PC-9 (cell line): ENCODE data around the gene SLC10A6. TPM values are rescaled to one million over a fixed set of nuclear protein-coding genes. Genes with fewer than 3 reads are reported as not detected.
"Not testable (repeated sequence)": the region's sequence is repeated elsewhere in the genome, so short reads cannot be mapped to it uniquely, and the experiment has no call there.

Source experiments
- BruUV-seq: library from RNA; stranded (reverse); fragments of 400-500 nt; replicated peaks from 2 replicates; lab custom pipeline; 2021; lab: Mats Ljungman, UMichigan
- CTCF ChIA-PET: fragments of 300-600 bp; sonication (Branson Sonifier 250); formaldehyde crosslinking; loops from one replicate; lab custom pipeline; 2022; ENCODE audit warnings: antibody characterized with exemption; lab: Charles Lee
- POLR2A ChIA-PET: fragments of 300-600 bp; sonication (Branson Sonifier 250); formaldehyde crosslinking; loops from one replicate; lab custom pipeline; 2022; ENCODE audit warnings: antibody characterized with exemption; ENCODE audit not compliant: unreplicated experiment; lab: Charles Lee
- DNase-seq, 2 experiments: peaks; one replicate each; pipeline versions ENCODE4 v3.0.0 to v3.0.0-alpha.2; 2015 to 2022; ENCODE audit warnings: mixed read lengths in 1 of 2
- H2AFZ ChIP-seq: fragments of 200-600 bp; sonication (generic); 2 replicates; pipeline ENCODE4 v1.8.1; 2017; ENCODE audit warnings: antibody characterized with exemption
- H3F3A ChIP-seq: fragments of 200-600 bp; sonication (generic); 2 replicates; pipeline ENCODE4 v1.8.1; 2017; ENCODE audit warnings: antibody characterized with exemption, mild to moderate bottlenecking, low read depth; ENCODE audit not compliant: insufficient read depth
- H3K27ac ChIP-seq: fragments of 200-600 bp; sonication (generic); 2 replicates; pipeline ENCODE4 v1.6.1; 2016; ENCODE audit warnings: mixed run types
- H3K27me3 ChIP-seq: fragments of 200-600 bp; sonication (generic); 2 replicates; pipeline ENCODE4 v1.6.1; 2016; ENCODE audit warnings: low read depth, mixed run types; ENCODE audit not compliant: insufficient read depth
- H3K36me3 ChIP-seq: fragments of 200-600 bp; sonication (generic); 2 replicates; pipeline ENCODE4 v1.6.1; 2016; ENCODE audit warnings: low read depth, mixed run types
- H3K4me1 ChIP-seq: fragments of 200-600 bp; sonication (generic); replicated peaks from 2 replicates; pipeline ENCODE4 v1.6.1; 2016; ENCODE audit warnings: mixed run types; ENCODE audit not compliant: insufficient read depth
- H3K4me2 ChIP-seq: fragments of 200-600 bp; sonication (generic); 2 replicates; pipeline ENCODE4 v1.6.1; 2017; ENCODE audit warnings: mixed run types
- H3K4me3 ChIP-seq: fragments of 200-600 bp; sonication (generic); 2 replicates; pipeline ENCODE4 v1.6.1; 2016; ENCODE audit warnings: mixed run types
- H3K79me2 ChIP-seq: fragments of 200-600 bp; sonication (generic); 2 replicates; pipeline ENCODE4 v1.6.1; 2017; ENCODE audit warnings: low read depth, mixed run types
- H3K9me2 ChIP-seq: fragments of 200-600 bp; sonication (generic); 2 replicates; pipeline ENCODE4 v1.8.1; 2017; ENCODE audit warnings: mild to moderate bottlenecking; ENCODE audit not compliant: insufficient read depth
- H3K9me3 ChIP-seq: fragments of 200-600 bp; sonication (generic); 2 replicates; pipeline ENCODE4 v1.8.1; 2016; ENCODE audit warnings: low read depth; ENCODE audit not compliant: insufficient read depth
- H4K20me1 ChIP-seq: fragments of 200-600 bp; sonication (generic); 2 replicates; pipeline ENCODE4 v1.8.1; 2017; ENCODE audit not compliant: insufficient read depth
- CTCF ChIP-seq: fragments of 200-600 bp; sonication (generic); conservative IDR thresholded peaks from 2 replicates; pipeline ENCODE4 v1.6.1; 2017; ENCODE audit warnings: mixed run types, antibody characterized with exemption, mild to moderate bottlenecking, moderate library complexity
- EZH2 ChIP-seq: fragments of 200-600 bp; sonication (generic); IDR thresholded peaks from 2 replicates; pipeline ENCODE4 v1.8.0; 2017; ENCODE audit warnings: antibody characterized with exemption, low read depth
- intact Hi-C: fragments of 100-400 bp; cut with micrococcal nuclease; formaldehyde crosslinking; loops from one replicate; pipeline ENCODE4 v1.10.0; 2022; ENCODE audit not compliant: unreplicated experiment
- total RNA-seq: library from RNA; stranded (reverse); gene quantifications from 2 replicates; pipeline ENCODE4 v1.2.3, GENCODE V29; 2021

SLC10A6 gene
- total RNA-seq, 1 experiment from 2014 or later = not detected

GRCh38 chr4:86879641-86880040, 30.5 kb upstream of the SLC10A6 start:
- TF ChIP-seq CTCF (no peak), EZH2 (no peak)
- H3K4me1 ChIP-seq = no peaks in the 10 kb centered on the region
- POLR2A ChIA-PET = no interaction called here
- H4K20me1 ChIP-seq = no peaks in the 10 kb centered on the region
- H3F3A ChIP-seq = no peaks in the 10 kb centered on the region
- no peak overlapping the region for H3K4me2 ChIP-seq
- no peaks in the 10 kb centered on the region for H3K36me3 ChIP-seq
- H3K4me3 ChIP-seq = no peak overlapping the region
- CTCF ChIA-PET = no interaction called here
- 0 out of 2 replicates have a peak, but pooled peaks cover 5% of the 10 kb centered on the region for H3K9me3 ChIP-seq
- no peak for DNase-seq
- no TSS peak for BruUV-seq
- H3K27ac ChIP-seq = no peak overlapping the region
- intact Hi-C loops = no loop called here
- no peaks in the 10 kb centered on the region for H3K9me2 ChIP-seq
- H3K79me2 ChIP-seq = no peaks in the 10 kb centered on the region
- no peak overlapping the region for H2AFZ ChIP-seq
- no peaks in the 10 kb centered on the region for H3K27me3 ChIP-seq

- no peaks in the 10 kb centered on the region for H3K4me1 ChIP-seq
- no peaks in the 10 kb centered on the region for H3K36me3 ChIP-seq
- no peak for DNase-seq
- H3K27me3 ChIP-seq = no peaks in the 10 kb centered on the region
- 0 out of 2 replicates have a peak, but pooled peaks cover 5% of the 10 kb centered on the region for H3K9me3 ChIP-seq
- ChIA-PET POLR2A (no interaction called here), CTCF (no interaction called here)
- no TSS peak for BruUV-seq
- no peaks in the 10 kb centered on the region for H3K9me2 ChIP-seq
- no peak overlapping the region for H2AFZ ChIP-seq
- no peak overlapping the region for H3K4me2 ChIP-seq
- H3K79me2 ChIP-seq = no peaks in the 10 kb centered on the region
- TF ChIP-seq CTCF (no peak), EZH2 (no peak)
- no peak overlapping the region for H3K4me3 ChIP-seq
- intact Hi-C loops = no loop called here
- H3K27ac ChIP-seq = no peak overlapping the region
- no peaks in the 10 kb centered on the region for H4K20me1 ChIP-seq
- H3F3A ChIP-seq = no peaks in the 10 kb centered on the region
Observed at GRCh38 chr4:86878640-86879039, 29.5 kb upstream of the SLC10A6 start.

- no peaks in the 10 kb centered on the region for H4K20me1 ChIP-seq
- no peaks in the 10 kb centered on the region for H3F3A ChIP-seq
- intact Hi-C loops = no loop called here
- H3K4me1 ChIP-seq = no peaks in the 10 kb centered on the region
- H3K4me3 ChIP-seq = no peak overlapping the region
- H3K27ac ChIP-seq = no peak overlapping the region
- H3K79me2 ChIP-seq = no peaks in the 10 kb centered on the region
- no peaks in the 10 kb centered on the region for H3K9me2 ChIP-seq
- H3K9me3 ChIP-seq = 0 out of 2 replicates have a peak, but pooled peaks cover 5% of the 10 kb centered on the region
- H2AFZ ChIP-seq = no peak overlapping the region
- no peak for DNase-seq
- POLR2A ChIA-PET = no interaction called here
- BruUV-seq = no TSS peak
- no peaks in the 10 kb centered on the region for H3K36me3 ChIP-seq
- CTCF ChIA-PET = no interaction called here
- TF ChIP-seq CTCF (no peak), EZH2 (no peak)
- no peaks in the 10 kb centered on the region for H3K27me3 ChIP-seq
- no peak overlapping the region for H3K4me2 ChIP-seq
Observed at GRCh38 chr4:86876894-86877685, 27.9 kb upstream of the SLC10A6 start.

- intact Hi-C loops, POLR2A ChIA-PET, BruUV-seq: not testable (repeated sequence)
Observed at GRCh38 chr4:86875436-86875835, 26.3 kb upstream of the SLC10A6 start.

More at GRCh38 chr4:86875436-86875835, 26.3 kb upstream of the SLC10A6 start:
- H3K9me2 ChIP-seq, H3F3A ChIP-seq, H3K27ac ChIP-seq, H3K79me2 ChIP-seq, H3K4me1 ChIP-seq, H2AFZ ChIP-seq, H3K9me3 ChIP-seq, H3K36me3 ChIP-seq, CTCF ChIA-PET, DNase-seq, H3K4me3 ChIP-seq, H3K27me3 ChIP-seq, H4K20me1 ChIP-seq, H3K4me2 ChIP-seq: not testable (repeated sequence)
